Retinal pigment epithelial cell (primary cell): ENCODE results near the gene WDR5.

ENCODE experiments used
- DNase-seq: peaks from one replicate; pipeline ENCODE4 v3.0.0-alpha.2; 2010; ENCODE audit warnings: low read depth
- H3K4me3 ChIP-seq: 2 replicates; pipeline ENCODE4 v1.5.1; 2011; ENCODE audit warnings: mild to moderate bottlenecking, low read length, control low read depth, moderate library complexity
- TF ChIP-seq, protein P1 (sequence below): conservative IDR thresholded peaks from 2 replicates; pipeline ENCODE4 v1.5.1; 2011; ENCODE audit warnings: low read depth, low read length, control low read depth, inconsistent platforms

The WDR5 gene

DNA sequence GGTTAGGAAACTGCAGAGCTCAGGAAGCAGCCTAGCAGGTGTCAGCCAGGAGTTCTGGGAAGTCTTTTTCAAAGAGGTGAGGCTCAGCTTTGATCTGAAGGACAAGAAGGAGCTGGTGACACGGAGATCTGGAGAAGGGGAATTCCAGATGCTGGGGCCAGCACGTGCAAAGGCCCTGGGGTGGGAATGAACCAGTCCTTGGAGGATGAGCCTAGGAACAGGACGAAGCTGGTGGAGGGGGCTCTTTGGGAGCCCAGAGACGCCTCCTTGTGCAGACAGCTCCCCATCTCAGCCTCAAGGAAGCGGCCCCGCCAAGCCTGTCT lies 43.7 kb downstream of the WDR5 start:
- H3K4me3 ChIP-seq, result no peak overlapping the region
- DNase-seq, result no peak
- TF ChIP-seq, protein P1, sequence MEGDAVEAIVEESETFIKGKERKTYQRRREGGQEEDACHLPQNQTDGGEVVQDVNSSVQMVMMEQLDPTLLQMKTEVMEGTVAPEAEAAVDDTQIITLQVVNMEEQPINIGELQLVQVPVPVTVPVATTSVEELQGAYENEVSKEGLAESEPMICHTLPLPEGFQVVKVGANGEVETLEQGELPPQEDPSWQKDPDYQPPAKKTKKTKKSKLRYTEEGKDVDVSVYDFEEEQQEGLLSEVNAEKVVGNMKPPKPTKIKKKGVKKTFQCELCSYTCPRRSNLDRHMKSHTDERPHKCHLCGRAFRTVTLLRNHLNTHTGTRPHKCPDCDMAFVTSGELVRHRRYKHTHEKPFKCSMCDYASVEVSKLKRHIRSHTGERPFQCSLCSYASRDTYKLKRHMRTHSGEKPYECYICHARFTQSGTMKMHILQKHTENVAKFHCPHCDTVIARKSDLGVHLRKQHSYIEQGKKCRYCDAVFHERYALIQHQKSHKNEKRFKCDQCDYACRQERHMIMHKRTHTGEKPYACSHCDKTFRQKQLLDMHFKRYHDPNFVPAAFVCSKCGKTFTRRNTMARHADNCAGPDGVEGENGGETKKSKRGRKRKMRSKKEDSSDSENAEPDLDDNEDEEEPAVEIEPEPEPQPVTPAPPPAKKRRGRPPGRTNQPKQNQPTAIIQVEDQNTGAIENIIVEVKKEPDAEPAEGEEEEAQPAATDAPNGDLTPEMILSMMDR, result no peak

DNA sequence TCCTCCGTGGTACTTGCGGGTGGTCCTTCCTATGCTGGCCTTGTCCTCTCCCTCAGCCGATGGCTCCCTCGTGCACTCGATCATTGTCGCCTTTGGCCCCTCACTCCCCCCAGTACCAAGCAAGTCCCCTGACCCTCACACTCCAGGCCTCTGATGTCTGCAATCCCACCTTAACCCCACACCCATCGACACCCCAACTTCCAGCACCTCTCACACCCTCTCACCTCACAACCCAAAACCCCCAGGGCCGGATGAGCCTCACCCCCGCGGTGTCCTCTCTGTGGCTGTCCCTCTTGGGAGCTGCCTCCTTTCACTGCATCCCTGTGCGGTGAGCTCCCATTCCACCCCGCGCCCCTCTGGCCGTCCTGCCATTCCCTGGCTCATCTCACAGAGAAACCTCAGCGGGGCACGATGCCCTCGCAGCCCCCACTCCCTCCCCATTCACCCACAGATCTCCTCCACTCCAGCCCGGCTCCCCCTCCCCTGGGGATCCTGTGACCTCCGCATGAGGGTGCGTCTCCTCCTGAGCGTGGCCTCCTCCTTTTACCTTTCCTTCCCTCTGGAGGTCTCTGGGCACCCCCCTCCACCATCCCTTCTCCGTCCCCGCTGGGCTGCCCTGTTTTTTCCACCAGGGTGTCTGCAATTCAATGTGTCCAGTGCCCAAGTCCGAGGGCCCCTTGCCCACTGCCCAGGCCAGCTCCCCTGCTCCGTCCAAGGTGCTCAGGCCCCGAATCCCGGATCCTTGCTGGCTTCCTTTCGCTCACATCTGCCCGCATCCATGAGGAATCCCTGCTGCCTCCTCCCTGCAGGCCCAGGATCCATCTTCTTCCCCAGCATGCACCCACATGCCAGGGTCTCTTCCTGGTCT lies 44.3 kb downstream of the WDR5 start:
- H3K4me3 ChIP-seq, result no peak overlapping the region
- no peak for DNase-seq
- TF ChIP-seq, protein P1, result no peak

GRCh38 chr9:134180786-134181647 lies 45.1 kb downstream of the WDR5 start:
- TF ChIP-seq, protein P1, result no peak
- no peak for DNase-seq
- H3K4me3 ChIP-seq, result no peak overlapping the region

GRCh38 chr9:134181648-134182034 lies 45.8 kb downstream of the WDR5 start:
- no peak overlapping the region for H3K4me3 ChIP-seq
- TF ChIP-seq, protein P1, result no peak
- DNase-seq, result no peak

DNA sequence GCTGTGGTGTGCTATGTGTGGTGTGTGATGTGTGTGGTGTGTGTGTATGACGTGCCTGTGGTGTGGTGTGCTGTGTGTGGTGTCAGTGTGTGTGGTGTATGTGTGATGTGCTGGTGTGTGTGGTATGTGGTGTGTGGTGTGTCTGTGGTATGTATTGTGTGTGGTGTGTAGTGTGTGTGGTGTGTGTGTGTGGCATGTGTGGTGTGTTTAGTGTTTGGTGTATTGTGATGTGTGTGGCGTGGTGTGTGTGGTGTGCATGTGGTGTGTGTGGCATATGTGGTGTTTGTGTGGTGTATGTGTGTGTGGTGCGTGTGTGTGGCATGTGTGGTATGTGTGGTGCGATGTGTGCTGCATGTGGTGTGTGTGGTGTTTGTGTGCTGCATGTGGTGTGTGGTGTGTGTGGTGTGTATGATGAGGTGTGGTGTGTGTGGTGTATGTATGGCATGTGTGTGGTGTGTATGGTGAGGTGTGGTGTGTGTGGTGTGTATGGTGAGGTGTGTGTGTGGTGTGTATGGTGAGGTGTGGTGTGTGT lies 46.7 kb downstream of the WDR5 start:
- TF ChIP-seq, protein P1, result no peak
- H3K4me3 ChIP-seq, result no peak overlapping the region
- DNase-seq, result no peak

- DNase-seq, result no peak
- no peak overlapping the region for H3K4me3 ChIP-seq
- TF ChIP-seq, protein P1, result no peak
Measured at GRCh38 chr9:134185536-134186011, 49.7 kb downstream of the WDR5 start.
